H1 (cell line): ENCODE results near the gene TMEM163. TPM values are rescaled to one million over a fixed set of nuclear protein-coding genes. Genes with fewer than 3 reads are reported as not detected.
"Not testable (repeated sequence)": the region's sequence is repeated elsewhere in the genome, so short reads cannot be mapped to it uniquely, and the experiment has no call there.

Experiments used
- CTCF ChIA-PET: fragments of 300-600 bp; sonication (Branson Sonifier 250); formaldehyde crosslinking; loops from one replicate; lab custom pipeline; 2021; ENCODE audit not compliant: partially characterized antibody; lab: Charles Lee
- POLR2A ChIA-PET: fragments of 300-600 bp; sonication (Branson Sonifier 250); formaldehyde crosslinking; loops from one replicate; lab custom pipeline; 2021; ENCODE audit warnings: inconsistent platforms; ENCODE audit not compliant: partially characterized antibody; lab: Charles Lee
- DNase-seq, 2 experiments: peaks; one replicate each; pipeline versions ENCODE4 v3.0.0 to v3.0.0-alpha.2; 2010 to 2022; ENCODE audit warnings: low spot score in 2 of 2, low read depth in 1 of 2, mixed read lengths in 1 of 2
- FAIRE-seq: peaks from 2 replicates; lab custom pipeline; 2011; peaks lifted over from hg19 to GRCh38; lab: Jason Lieb, UNC
- H2AFZ ChIP-seq: 2 replicates; pipeline ENCODE4 v1.8.1; 2012; ENCODE audit warnings: low read length, inconsistent platforms
- H2AK5ac ChIP-seq: 2 replicates; pipeline ENCODE4 v1.6.1; 2013; ENCODE audit warnings: low read depth, low read length
- H2BK120ac ChIP-seq: replicated peaks from 2 replicates; pipeline ENCODE3; 2013; ENCODE audit warnings: low read depth, low read length, inconsistent platforms
- H2BK12ac ChIP-seq: 2 replicates; pipeline ENCODE4 v1.6.1; 2013; ENCODE audit warnings: low read depth, low read length
- H2BK15ac ChIP-seq: 2 replicates; pipeline ENCODE4 v1.6.1; 2013; ENCODE audit warnings: low read length
- H2BK20ac ChIP-seq: 2 replicates; pipeline ENCODE4 v1.6.1; 2013; ENCODE audit warnings: low read length
- H2BK5ac ChIP-seq: 2 replicates; pipeline ENCODE4 v1.6.1; 2013; ENCODE audit warnings: low read depth, low read length
- H3K14ac ChIP-seq: 2 replicates; pipeline ENCODE4 v1.6.1; 2013; ENCODE audit warnings: inconsistent platforms; ENCODE audit not compliant: insufficient read length
- H3K18ac ChIP-seq: 2 replicates; pipeline ENCODE4 v1.6.1; 2013; ENCODE audit warnings: low read length; ENCODE audit errors: extremely low read depth
- H3K23ac ChIP-seq: 2 replicates; pipeline ENCODE4 v1.6.1; 2013; ENCODE audit warnings: inconsistent platforms; ENCODE audit not compliant: insufficient read length
- H3K23me2 ChIP-seq: 2 replicates; pipeline ENCODE4 v1.6.1; 2013; ENCODE audit warnings: low read depth, low read length
- H3K27ac ChIP-seq: 2 replicates; pipeline ENCODE4 v1.6.1; 2011; ENCODE audit warnings: low read depth, low read length, inconsistent platforms
- H3K27me3 ChIP-seq, 4 experiments: replicated peaks in 1 of 4; 1 replicate in 1 of 4; 2 replicates in 3 of 4; pipeline versions ENCODE4 v1.6.1 to v1.8.1; 2011 to 2013; ENCODE audit warnings: low read length in 3 of 4, mild to moderate bottlenecking in 3 of 4, inconsistent platforms in 2 of 4, mixed read lengths in 2 of 4, moderate library complexity in 1 of 4; ENCODE audit not compliant: control insufficient read depth in 3 of 4, insufficient read depth in 3 of 4; ENCODE audit errors: extremely low read depth in 1 of 4
- H3K36me3 ChIP-seq, 4 experiments: 2 replicates each; pipeline versions ENCODE4 v1.6.1 to v1.8.1; 2011 to 2013; ENCODE audit warnings: mild to moderate bottlenecking in 4 of 4, low read length in 3 of 4, moderate library complexity in 2 of 4, control low read depth in 1 of 4, inconsistent platforms in 1 of 4; ENCODE audit not compliant: insufficient read depth in 4 of 4, control insufficient read depth in 2 of 4
- H3K4ac ChIP-seq: replicated peaks from 2 replicates; pipeline ENCODE3; 2013; ENCODE audit warnings: low read length, low read depth, mixed read lengths, inconsistent platforms; ENCODE audit not compliant: insufficient read length
- H3K4me1 ChIP-seq, 4 experiments: replicated peaks in 1 of 4; 1 replicate in 1 of 4; 2 replicates in 3 of 4; pipeline versions ENCODE4 v1.6.1 to v1.8.1; 2011 to 2013; ENCODE audit warnings: low read length in 3 of 4, inconsistent platforms in 2 of 4, mixed read lengths in 1 of 4; ENCODE audit not compliant: insufficient read depth in 4 of 4, control insufficient read depth in 3 of 4
- H3K4me2 ChIP-seq, 2 experiments: 2 replicates each; pipeline versions ENCODE4 v1.6.1 to v1.8.1; 2011 to 2013; ENCODE audit warnings: low read depth in 2 of 2, low read length in 2 of 2, control low read depth in 1 of 2, inconsistent platforms in 1 of 2, mild to moderate bottlenecking in 1 of 2; ENCODE audit not compliant: insufficient read depth in 1 of 2
- H3K4me3 ChIP-seq, 4 experiments: fragments of 200-600, 300-600 bp in 1 of 4; sonication (generic), shearing (Covaris generic), sonication (Bioruptor Twin) in 1 of 4; 2 replicates each; pipeline versions ENCODE4 v1.5.1 to v1.8.1; 2011 to 2016; ENCODE audit warnings: low read length in 4 of 4, low read depth in 3 of 4, control low read depth in 2 of 4, inconsistent platforms in 2 of 4, mild to moderate bottlenecking in 2 of 4, mixed read lengths in 1 of 4, moderate library complexity in 1 of 4; ENCODE audit not compliant: insufficient read depth in 2 of 4; ENCODE audit errors: extremely low read depth in 1 of 4
- H3K56ac ChIP-seq: replicated peaks from 2 replicates; pipeline ENCODE3; 2013; ENCODE audit warnings: low read depth, mild to moderate bottlenecking, mixed read lengths, low read length, inconsistent platforms; ENCODE audit not compliant: insufficient read length
- H3K79me1 ChIP-seq: 2 replicates; pipeline ENCODE4 v1.6.1; 2013; ENCODE audit warnings: low read depth, low read length, control low read depth
- H3K79me2 ChIP-seq, 2 experiments: 2 replicates each; pipeline versions ENCODE4 v1.6.1 to v1.8.1; 2012 to 2013; ENCODE audit warnings: low read length in 2 of 2, mild to moderate bottlenecking in 2 of 2, inconsistent platforms in 1 of 2; ENCODE audit not compliant: insufficient read depth in 2 of 2, control insufficient read depth in 1 of 2
- H3K9ac ChIP-seq, 4 experiments: replicated peaks in 1 of 4; 1 replicate in 1 of 4; 2 replicates in 3 of 4; pipeline versions ENCODE4 v1.6.1 to v1.8.1; 2011 to 2013; ENCODE audit warnings: low read depth in 3 of 4, low read length in 3 of 4, control low read depth in 2 of 4, mild to moderate bottlenecking in 2 of 4, moderate library complexity in 2 of 4, inconsistent platforms in 1 of 4; ENCODE audit errors: extremely low read depth in 1 of 4
- H3K9me3 ChIP-seq, 2 experiments: 2 replicates each; pipeline versions ENCODE4 v1.6.1 to v1.8.1; 2012 to 2013; ENCODE audit warnings: mild to moderate bottlenecking in 2 of 2, moderate library complexity in 2 of 2, control low read depth in 1 of 2, inconsistent platforms in 1 of 2, low read depth in 1 of 2, low read length in 1 of 2, mixed read lengths in 1 of 2; ENCODE audit not compliant: insufficient read depth in 2 of 2
- H4K20me1 ChIP-seq, 2 experiments: replicated peaks in 1 of 2; 2 replicates each; pipeline versions ENCODE3 to v1.8.1; 2011 to 2013; ENCODE audit warnings: inconsistent platforms in 2 of 2, low read length in 2 of 2, mild to moderate bottlenecking in 1 of 2; ENCODE audit not compliant: insufficient read depth in 2 of 2, control insufficient read depth in 1 of 2
- H4K5ac ChIP-seq: 2 replicates; pipeline ENCODE4 v1.6.1; 2013; ENCODE audit warnings: low read length, low read depth, mixed read lengths, inconsistent platforms; ENCODE audit not compliant: insufficient read length
- H4K8ac ChIP-seq: 2 replicates; pipeline ENCODE4 v1.8.0; 2013; ENCODE audit warnings: mild to moderate bottlenecking, moderate library complexity, low read length, inconsistent platforms; ENCODE audit not compliant: insufficient read depth; ENCODE audit errors: extremely low read depth
- H4K91ac ChIP-seq: replicated peaks from 2 replicates; pipeline ENCODE3; 2013; ENCODE audit warnings: low read length, mixed read lengths, inconsistent platforms; ENCODE audit not compliant: insufficient read length
- WGBS, 2 experiments: shearing (Covaris generic) in 1 of 2; methylation state at CpG; one replicate each; pipeline versions ENCODE4 v1.1.6 to v1.1.7; 2013 to 2015; ENCODE audit warnings: low lambda C conversion rate in 2 of 2, mixed read lengths in 2 of 2, inconsistent platforms in 1 of 2, low coverage in 1 of 2, missing lambda C conversion rate in 1 of 2; ENCODE audit not compliant: insufficient replicate concordance in 2 of 2, insufficient coverage in 1 of 2, insufficient read length in 1 of 2; ENCODE audit errors: extremely low coverage in 1 of 2, missing lambda C conversion rate in 1 of 2; 5-methylcytosine and 5-hydroxymethylcytosine counted together
- polyA plus RNA-seq, 7 experiments: library from polyadenylated mRNA; depleted of rRNA in 3 of 7; stranded (reverse) in 5 of 7; unstranded in 2 of 7; fragments of >200 nt in 5 of 7; fragments of 200-250 nt in 2 of 7; gene quantifications; 1 replicate in 5 of 7; 2 replicates in 1 of 7; 4 replicates in 1 of 7; pipeline versions ENCODE4 v1.2.1 to v1.2.3, GENCODE V29; 2011 to 2013; ENCODE audit warnings: missing spikeins in 2 of 7, mixed read lengths in 2 of 7
- total RNA-seq: library from RNA; stranded (reverse); fragmentation: NEBNext Ultra II Directional; extraction: Animal tissue kit (Norgen Biotek cat#: 25700); gene quantifications from 2 replicates; pipeline ENCODE4 v1.2.1, GENCODE V29; 2021

Gene TMEM163
- total and polyA plus RNA-seq, 2 of the 8 experiments (the other 6 are each of a cell fraction or from before 2014, with no cell fraction given), result 2.8 to 3.2 TPM

DNA sequence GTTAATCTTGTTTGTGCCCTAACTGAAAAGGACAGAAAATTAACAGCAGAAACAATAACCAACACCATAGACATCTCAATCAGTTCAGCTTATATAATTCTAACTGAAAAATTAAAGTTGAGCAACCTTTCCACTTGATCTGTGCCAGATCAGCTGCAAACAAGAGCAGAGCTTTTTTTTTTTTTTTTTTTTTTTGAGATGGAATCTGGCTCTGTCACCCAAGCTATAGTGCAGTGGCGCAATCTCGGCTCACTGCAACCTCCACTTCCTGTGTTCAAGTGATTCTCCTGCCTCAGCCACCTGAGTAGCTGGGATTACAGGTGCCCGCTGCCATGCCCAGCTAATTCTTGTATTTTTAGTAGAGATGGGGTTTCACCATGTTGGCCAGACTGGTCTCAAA lies 103.3 kb downstream of the TMEM163 start:
- DNase-seq, H3K4me3 ChIP-seq, H3K36me3 ChIP-seq, H2BK5ac ChIP-seq, H3K27ac ChIP-seq, H3K9me3 ChIP-seq, POLR2A ChIA-PET, H2BK120ac ChIP-seq, H3K23me2 ChIP-seq, H2BK15ac ChIP-seq, H3K4me1 ChIP-seq, H4K5ac ChIP-seq, H3K27me3 ChIP-seq, H4K20me1 ChIP-seq, H3K9ac ChIP-seq, H3K18ac ChIP-seq, H3K14ac ChIP-seq, FAIRE-seq, H4K91ac ChIP-seq, H3K56ac ChIP-seq, H3K23ac ChIP-seq, H3K4me2 ChIP-seq, H2AFZ ChIP-seq, H3K4ac ChIP-seq, H3K79me2 ChIP-seq, H4K8ac ChIP-seq, H3K79me1 ChIP-seq, H2BK20ac ChIP-seq, H2BK12ac ChIP-seq, H2AK5ac ChIP-seq: not testable (repeated sequence)
- CTCF ChIA-PET, result interaction anchor here (0.6 to 1.4 kb wide), 3 partner anchors 45 to 720 kb away, joined by 3 read pairs; no protein-coding TSS in a partner anchor
- 97% methylated on average over 3 of the region's 3 CpGs; no CpG with 5 or more reads in 1 of the 2 experiments for WGBS, 2 experiments
